ENCODE data around the gene HYDIN.
A peak's percentile ranks its signal among the peaks of the same experiment; 100 is the strongest.

The HYDIN gene

GRCh38 chr16:70789595-70790447, 440.7 kb downstream of the HYDIN start:
- DNase-seq (ENCODE audit: low read depth in 2 of 2): no peak

- no peak for DNase-seq (ENCODE audit: low read depth in 2 of 2)
Observed at GRCh38 chr16:70788668-70789594, 441.6 kb downstream of the HYDIN start.

- DNase-seq (ENCODE audit: low read depth in 2 of 2): no peak
Observed at GRCh38 chr16:70786020-70786755, 444.3 kb downstream of the HYDIN start.

- no peak for DNase-seq (ENCODE audit: low read depth in 2 of 2)
Observed at GRCh38 chr16:70784692-70785555, 445.6 kb downstream of the HYDIN start.

GRCh38 chr16:70782237-70782636, 448.3 kb downstream of the HYDIN start:
- no peak for DNase-seq (ENCODE audit: low read depth in 2 of 2)

- no peak for DNase-seq (ENCODE audit: low read depth in 2 of 2)
Observed at GRCh38 chr16:70781800-70782199, 448.7 kb downstream of the HYDIN start.

- DNase-seq (ENCODE audit: low read depth in 2 of 2): no peak
Observed at GRCh38 chr16:70780546-70780945, 450.0 kb downstream of the HYDIN start.

GRCh38 chr16:70779361-70779760, 451.2 kb downstream of the HYDIN start:
- DNase-seq (ENCODE audit: low read depth in 2 of 2): no peak

- no peak for DNase-seq (ENCODE audit: low read depth in 2 of 2)
Observed at GRCh38 chr16:70778901-70779309, 451.6 kb downstream of the HYDIN start.

- no peak for DNase-seq (ENCODE audit: low read depth in 2 of 2)
Observed at GRCh38 chr16:70777973-70778406, 452.5 kb downstream of the HYDIN start.

- DNase-seq (ENCODE audit: low read depth in 2 of 2): no peak
Observed at GRCh38 chr16:70777496-70777895, 453.0 kb downstream of the HYDIN start.

- DNase-seq (ENCODE audit: low read depth in 2 of 2): no peak
Observed at GRCh38 chr16:70775399-70775798, 455.1 kb downstream of the HYDIN start.

- no peak for DNase-seq (ENCODE audit: low read depth in 2 of 2)
Observed at GRCh38 chr16:70774261-70774660, 456.3 kb downstream of the HYDIN start.

- DNase-seq (ENCODE audit: low read depth in 2 of 2): no peak
Observed at GRCh38 chr16:70772493-70772892, 458.0 kb downstream of the HYDIN start.

GRCh38 chr16:70770626-70771552, 459.6 kb downstream of the HYDIN start:
- DNase-seq (ENCODE audit: low read depth in 2 of 2): peak; percentile 6 to 54

GRCh38 chr16:70770291-70770625, 460.3 kb downstream of the HYDIN start:
- DNase-seq (ENCODE audit: low read depth in 2 of 2): no peak

GRCh38 chr16:70769761-70770160, 460.8 kb downstream of the HYDIN start:
- no peak for DNase-seq (ENCODE audit: low read depth in 2 of 2)

GRCh38 chr16:70769131-70769530, 461.4 kb downstream of the HYDIN start:
- no peak for DNase-seq (ENCODE audit: low read depth in 2 of 2)

GRCh38 chr16:70768203-70768580, 462.3 kb downstream of the HYDIN start:
- DNase-seq (ENCODE audit: low read depth in 2 of 2): no peak

Measured in stimulated activated CD4-positive, alpha-beta T cell treated with anti-CD3 and anti-CD28 coated beads, Interleukin-12 subunit alpha, Interleukin-12 subunit beta, amount 100 ng/mL, for 24 hours (primary cell).